Tibial nerve (tissue), 3 donors: ENCODE results near the gene ADH7.

Source experiments
- CTCF ChIP-seq, 5 experiments: fragments of 200-600 bp in 3 of 5; fragments of 450-650 bp in 2 of 5; sonication (generic) in 3 of 5; IDR thresholded peaks; one replicate each; pipeline ENCODE4 v1.5.1; 2016 to 2019; ENCODE audit warnings: antibody characterized with exemption in 5 of 5, mild to moderate bottlenecking in 3 of 5, moderate library complexity in 2 of 5
- POLR2A ChIP-seq, 2 donors: fragments of 450-650 bp; IDR thresholded peaks; one replicate each; pipeline ENCODE4 v1.6.1; 2017; ENCODE audit warnings: antibody characterized with exemption in 2 of 2, mild to moderate bottlenecking in 2 of 2, moderate library complexity in 2 of 2

GRCh38 chr4:99400831-99401230, 34.3 kb downstream of the ADH7 start:
- no peak for TF ChIP-seq CTCF (IDR thresholded peaks at IDR 0.05)
- no peak for TF ChIP-seq POLR2A (IDR thresholded peaks at IDR 0.05)
